Uterus (tissue), 4 donors: ENCODE measurements around the gene POC1B. TPM values are rescaled to one million over a fixed set of nuclear protein-coding genes. Genes with fewer than 3 reads are reported as not detected.
A peak's percentile ranks its signal among the peaks of the same experiment; 100 is the strongest.

Source experiments
- DNase-seq, 2 donors: peaks; one replicate each; pipeline ENCODE4 v3.0.0-alpha.2; 2019 to 2020
- H3K27ac ChIP-seq, 2 donors: fragments of 200-600 bp; sonication (generic); 1 replicate in 1 of 2; 2 replicates in 1 of 2; pipeline ENCODE4 v1.5.1; 2016 to 2018
- H3K27me3 ChIP-seq, 2 donors: fragments of 200-600 bp; sonication (generic); one replicate each; pipeline ENCODE4 v1.5.1; 2018 to 2019; ENCODE audit warnings: control low read depth in 1 of 2
- H3K36me3 ChIP-seq, 2 donors: fragments of 200-600 bp; sonication (generic); one replicate each; pipeline ENCODE4 v1.5.1; 2019; ENCODE audit warnings: control low read depth in 1 of 2
- H3K4me1 ChIP-seq, 2 donors: fragments of 200-600 bp; sonication (generic); one replicate each; pipeline ENCODE4 v1.5.1; 2018 to 2019; ENCODE audit warnings: control low read depth in 1 of 2
- H3K4me3 ChIP-seq, 2 donors: fragments of 200-600 bp; sonication (generic); 1 replicate in 1 of 2; 2 replicates in 1 of 2; pipeline ENCODE4 v1.5.1; 2018 to 2019; ENCODE audit warnings: mild to moderate bottlenecking in 1 of 2
- H3K9me3 ChIP-seq, 2 donors: fragments of 200-600 bp; sonication (generic); one replicate each; pipeline ENCODE4 v1.5.1; 2019; ENCODE audit warnings: control low read depth in 1 of 2
- POLR2A ChIP-seq, 2 donors: fragments of 450-650 bp; IDR thresholded peaks; one replicate each; pipeline ENCODE4 v1.6.1; 2016; ENCODE audit warnings: antibody characterized with exemption in 2 of 2, mild to moderate bottlenecking in 1 of 2, moderate library complexity in 1 of 2
- intact Hi-C: fragments of 100-400 bp; cut with DNase I; formaldehyde crosslinking; loops from one replicate; pipeline ENCODE4 v1.15.1; 2023; ENCODE audit warnings: low total_unique reads
- total RNA-seq, 4 donors: library from RNA; depleted of rRNA in 3 of 4; stranded (reverse); fragments of >200 nt in 3 of 4; gene quantifications; one replicate each; pipeline versions ENCODE4 v1.1.0 to v1.2.4, GENCODE V29; 2014 to 2023
- TF ChIP-seq, protein P1 (sequence below), 4 experiments: fragments of 200-600 bp in 2 of 4; fragments of 450-650 bp in 2 of 4; sonication (generic) in 2 of 4; IDR thresholded peaks; one replicate each; pipeline ENCODE4 v1.5.1; 2016 to 2019; ENCODE audit warnings: antibody characterized with exemption in 4 of 4, mild to moderate bottlenecking in 2 of 4, moderate library complexity in 1 of 4
- donor health status: DM: yes; HTN: yes; CAD: no.

The POC1B gene
- total RNA-seq, 4 donors from 2014 or later = 9.7 to 36.8 (median 30.5) TPM

DNA sequence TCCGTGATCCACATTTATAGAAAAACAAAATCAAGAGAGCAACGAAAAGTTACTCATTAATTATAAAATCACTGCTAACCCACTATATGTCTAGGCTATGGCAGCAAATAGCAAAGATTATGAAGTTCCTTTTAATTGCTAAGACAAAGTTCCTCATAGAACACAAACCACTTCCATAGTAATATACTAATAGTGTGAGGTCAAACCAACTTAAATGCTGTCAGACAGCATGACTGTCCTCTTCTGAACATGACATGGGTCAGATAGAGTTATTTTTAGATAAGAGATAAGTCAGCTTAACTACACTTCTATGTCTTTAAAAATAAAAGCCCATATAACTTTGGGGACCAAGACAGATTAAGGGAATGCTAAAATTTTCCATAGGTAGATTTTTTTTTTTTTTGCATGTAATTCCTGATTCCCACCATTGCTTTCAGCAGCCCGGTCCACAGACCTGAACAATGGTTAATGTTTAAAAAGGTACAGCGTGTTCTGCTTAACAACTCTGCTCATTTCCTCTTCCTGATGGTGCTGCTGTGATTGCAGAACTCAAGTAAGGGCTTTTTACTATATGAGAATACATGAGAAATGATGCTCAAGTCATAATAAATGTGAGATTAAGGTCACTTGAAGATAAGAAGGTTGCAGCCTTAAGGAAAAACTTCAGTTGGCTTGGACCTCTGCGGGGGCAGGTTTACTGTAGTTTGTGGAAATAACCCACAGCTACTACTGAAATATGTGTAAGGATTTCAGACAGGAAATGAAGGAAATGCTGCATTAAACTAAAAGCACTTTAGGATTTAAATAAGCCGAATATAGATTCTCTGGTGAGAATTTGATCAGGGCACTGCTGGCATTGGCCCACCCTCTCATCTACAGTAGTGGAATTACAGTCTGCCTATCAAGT, 135.8 kb downstream of the POC1B start:
- no peak overlapping the region for H3K4me3 ChIP-seq
- TF ChIP-seq POLR2A (IDR thresholded peaks at IDR 0.05) = no peak
- TF ChIP-seq, protein P1, sequence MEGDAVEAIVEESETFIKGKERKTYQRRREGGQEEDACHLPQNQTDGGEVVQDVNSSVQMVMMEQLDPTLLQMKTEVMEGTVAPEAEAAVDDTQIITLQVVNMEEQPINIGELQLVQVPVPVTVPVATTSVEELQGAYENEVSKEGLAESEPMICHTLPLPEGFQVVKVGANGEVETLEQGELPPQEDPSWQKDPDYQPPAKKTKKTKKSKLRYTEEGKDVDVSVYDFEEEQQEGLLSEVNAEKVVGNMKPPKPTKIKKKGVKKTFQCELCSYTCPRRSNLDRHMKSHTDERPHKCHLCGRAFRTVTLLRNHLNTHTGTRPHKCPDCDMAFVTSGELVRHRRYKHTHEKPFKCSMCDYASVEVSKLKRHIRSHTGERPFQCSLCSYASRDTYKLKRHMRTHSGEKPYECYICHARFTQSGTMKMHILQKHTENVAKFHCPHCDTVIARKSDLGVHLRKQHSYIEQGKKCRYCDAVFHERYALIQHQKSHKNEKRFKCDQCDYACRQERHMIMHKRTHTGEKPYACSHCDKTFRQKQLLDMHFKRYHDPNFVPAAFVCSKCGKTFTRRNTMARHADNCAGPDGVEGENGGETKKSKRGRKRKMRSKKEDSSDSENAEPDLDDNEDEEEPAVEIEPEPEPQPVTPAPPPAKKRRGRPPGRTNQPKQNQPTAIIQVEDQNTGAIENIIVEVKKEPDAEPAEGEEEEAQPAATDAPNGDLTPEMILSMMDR (IDR thresholded peaks at IDR 0.05) = peak in 1 of 4 experiments; percentile 2
- H3K9me3 ChIP-seq = no peaks in the 10 kb centered on the region
- peak in 1 of 2 donors; percentile 23 for DNase-seq
- H3K27ac ChIP-seq = peak overlapping the region in 1 of 2 donors; percentile 68
- H3K27me3 ChIP-seq = no peaks in the 10 kb centered on the region
- intact Hi-C loops = no loop called here
- H3K36me3 ChIP-seq = no peaks in the 10 kb centered on the region
- no peaks in the 10 kb centered on the region for H3K4me1 ChIP-seq

DNA sequence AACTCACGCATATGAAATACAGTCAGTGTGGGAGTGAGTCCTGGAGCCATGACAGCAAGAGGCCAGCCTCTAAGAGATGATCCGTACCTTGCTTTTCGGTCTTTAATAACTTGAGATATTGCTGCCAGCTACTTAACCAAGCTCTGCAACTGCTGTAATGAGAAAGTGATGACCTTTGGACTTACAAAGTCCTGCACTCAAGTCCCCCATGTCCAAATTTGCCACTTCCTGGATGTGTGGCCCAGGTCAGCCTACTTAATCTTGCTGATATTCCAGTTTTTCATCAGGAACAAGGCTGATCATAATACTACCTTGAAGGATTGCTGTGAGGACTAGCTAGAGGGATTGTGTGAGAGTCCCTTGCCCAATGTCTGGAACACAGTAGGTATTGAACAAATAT, 139.7 kb downstream of the POC1B start:
- Histone ChIP-seq H3K27me3 (no peaks in the 10 kb centered on the region), H3K4me3 (no peak overlapping the region), H3K36me3 (no peaks in the 10 kb centered on the region), H3K27ac (no peak overlapping the region), H3K4me1 (peaks cover 4 to 8% of the 10 kb centered on the region in 2 donors), H3K9me3 (no peaks in the 10 kb centered on the region)
- no peak for DNase-seq
- no peak for TF ChIP-seq POLR2A (IDR thresholded peaks at IDR 0.05)
- TF ChIP-seq, protein P1 (IDR thresholded peaks at IDR 0.05) = no peak
- intact Hi-C loops = no loop called here

DNA sequence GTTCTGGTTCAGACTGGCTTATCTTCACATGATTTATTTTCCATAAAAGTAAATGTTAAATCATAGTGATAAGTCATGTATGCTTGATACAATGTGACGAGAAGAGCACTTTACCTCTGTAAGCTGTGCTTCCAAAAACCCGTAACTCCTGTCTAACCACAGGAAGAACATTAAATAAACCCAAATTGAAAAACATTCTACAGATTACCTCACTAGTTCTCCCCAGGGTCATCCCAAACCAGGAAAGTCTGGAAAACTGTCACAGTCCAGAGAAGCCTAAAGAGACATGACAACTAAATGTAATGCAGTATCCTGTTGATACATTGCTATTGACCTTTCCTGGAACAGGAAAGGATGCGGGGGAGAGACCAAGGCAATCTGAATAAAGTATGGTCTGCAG, 141.0 kb downstream of the POC1B start:
- Histone ChIP-seq H3K27ac (peak overlapping the region; percentile 42 to 58), H3K27me3 (no peaks in the 10 kb centered on the region), H3K9me3 (no peaks in the 10 kb centered on the region), H3K4me3 (no peak overlapping the region), H3K4me1 (peaks cover 4 to 8% of the 10 kb centered on the region in 2 donors), H3K36me3 (no peaks in the 10 kb centered on the region)
- intact Hi-C loops = no loop called here
- TF ChIP-seq, protein P1 (IDR thresholded peaks at IDR 0.05) = no peak
- TF ChIP-seq POLR2A (IDR thresholded peaks at IDR 0.05) = no peak
- no peak for DNase-seq

DNA sequence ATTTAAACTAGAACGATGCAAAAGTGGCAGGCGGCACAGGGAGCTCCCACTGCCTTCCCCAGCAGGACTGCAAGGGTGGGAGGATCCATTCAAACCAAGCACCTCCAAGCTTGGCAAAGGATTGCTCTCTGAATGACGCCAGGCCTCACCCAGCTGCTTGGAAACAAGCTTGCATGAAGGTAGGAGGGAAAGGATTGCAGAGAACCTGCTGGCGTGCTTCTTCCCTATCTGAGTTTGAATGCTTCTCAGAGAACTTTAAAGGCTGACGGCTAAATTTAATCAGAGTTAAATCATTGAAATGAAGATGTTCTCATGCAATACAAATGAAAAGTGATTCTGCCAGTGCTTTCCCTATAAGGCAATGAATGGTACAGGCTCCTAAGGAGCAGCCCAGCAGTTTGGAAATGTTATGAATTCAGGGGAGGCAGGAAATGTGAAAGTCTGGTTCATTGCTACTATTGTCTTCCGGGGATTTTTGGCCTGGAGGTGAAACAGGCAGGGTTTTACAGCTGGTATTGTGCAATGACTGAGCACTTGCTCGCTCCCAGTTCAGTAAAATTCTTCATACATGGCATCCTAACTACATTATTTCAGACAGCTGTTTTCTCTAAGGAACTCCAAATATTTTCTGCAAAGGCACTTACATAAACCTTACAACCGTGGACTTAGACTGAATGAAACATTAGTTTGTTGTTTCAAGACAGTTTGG, 141.6 kb downstream of the POC1B start:
- TF ChIP-seq, protein P1 (IDR thresholded peaks at IDR 0.05) = no peak
- TF ChIP-seq POLR2A (IDR thresholded peaks at IDR 0.05) = no peak
- H3K9me3 ChIP-seq = no peaks in the 10 kb centered on the region
- H3K27ac ChIP-seq = peak overlapping the region; percentile 42 to 58
- no peaks in the 10 kb centered on the region for H3K27me3 ChIP-seq
- no peak overlapping the region for H3K4me3 ChIP-seq
- peak; percentile 57 to 63 for DNase-seq
- no peaks in the 10 kb centered on the region for H3K36me3 ChIP-seq
- H3K4me1 ChIP-seq = peaks cover 4 to 8% of the 10 kb centered on the region in 2 donors
- intact Hi-C loops = no loop called here
